SH-SY5Y (cell line): ENCODE measurements around the gene KRTAP19-7.

Experiments used
- GATA2 ChIP-seq: IDR thresholded peaks from 2 replicates; pipeline ENCODE4 v1.6.1; 2011; ENCODE audit warnings: mild to moderate bottlenecking, low read depth, low read length
- GATA3 ChIP-seq: IDR thresholded peaks from 2 replicates; pipeline ENCODE4 v1.6.1; 2011; ENCODE audit warnings: low read depth, mild to moderate bottlenecking, low read length, moderate library complexity

- TF ChIP-seq GATA2, result no peak
- no peak for TF ChIP-seq GATA3
These were observed 19.4 kb downstream of the KRTAP19-7 start, which contains the start of gene KRTAP19-6 for GRCh38 chr21:30541764-30542163.
